HL-60 (cell line): ENCODE results near the gene OR6B3.

Experiments
- CTCF ChIP-seq: IDR thresholded peaks from one replicate; pipeline ENCODE4 v1.5.1; 2011; ENCODE audit warnings: low read length, control low read depth, inconsistent platforms; ENCODE audit not compliant: insufficient read depth
- GABPA ChIP-seq: IDR thresholded peaks from 2 replicates; pipeline ENCODE4 v1.6.1; 2012; ENCODE audit warnings: low read depth
- POLR2AphosphoS5 ChIP-seq: IDR thresholded peaks from 2 replicates; pipeline ENCODE4 v1.6.1; 2012; ENCODE audit warnings: low read depth
- REST ChIP-seq: IDR thresholded peaks from 2 replicates; pipeline ENCODE4 v1.6.1; 2012; ENCODE audit warnings: low read depth; ENCODE audit not compliant: insufficient replicate concordance
- SPI1 ChIP-seq: IDR thresholded peaks from 2 replicates; pipeline ENCODE4 v1.6.1; 2012; ENCODE audit warnings: low read depth, mild to moderate bottlenecking, borderline replicate concordance

- TF ChIP-seq CTCF (no peak), POLR2AphosphoS5 (no peak), GABPA (no peak), REST (no peak), SPI1 (no peak)
Observed at GRCh38 chr2:240023792-240024191, 29.5 kb downstream of the OR6B3 start.
